Fibroblast of mammary gland (primary cell): Measurements from ENCODE around the gene ZNF425.
"Not testable (repeated sequence)": the region's sequence is repeated elsewhere in the genome, so short reads cannot be mapped to it uniquely, and the experiment has no call there.

Experiments
- DNase-seq: peaks from one replicate; pipeline ENCODE4 v3.0.0-alpha.2; 2010; ENCODE audit warnings: low read depth
- H3K4me3 ChIP-seq: 2 replicates; pipeline ENCODE4 v1.5.1; 2011; ENCODE audit warnings: low read depth, mild to moderate bottlenecking, low read length, moderate library complexity; ENCODE audit not compliant: control insufficient read depth
- CTCF ChIP-seq: conservative IDR thresholded peaks from 2 replicates; pipeline ENCODE4 v1.5.1; 2011; ENCODE audit warnings: low read depth, low read length, inconsistent platforms; ENCODE audit not compliant: control insufficient read depth, insufficient read depth

The ZNF425 gene

GRCh38 chr7:149070372-149071125, 55.6 kb downstream of the ZNF425 start:
- TF ChIP-seq CTCF, result no peak
- no peak overlapping the region for H3K4me3 ChIP-seq
- no peak for DNase-seq

GRCh38 chr7:149067869-149068268, 58.3 kb downstream of the ZNF425 start:
- DNase-seq, result no peak
- TF ChIP-seq CTCF, result no peak
- H3K4me3 ChIP-seq, result no peak overlapping the region

GRCh38 chr7:149063476-149063875, 62.6 kb downstream of the ZNF425 start:
- no peak overlapping the region for H3K4me3 ChIP-seq
- no peak for TF ChIP-seq CTCF
- no peak for DNase-seq

- H3K4me3 ChIP-seq, DNase-seq: not testable (repeated sequence)
These were observed 63.8 kb downstream of the ZNF425 start for GRCh38 chr7:149062217-149062899.

GRCh38 chr7:149060156-149060555, 66.0 kb downstream of the ZNF425 start:
- no peak for TF ChIP-seq CTCF
- H3K4me3 ChIP-seq, result no peak overlapping the region
- no peak for DNase-seq

- no peak for TF ChIP-seq CTCF
- no peak overlapping the region for H3K4me3 ChIP-seq
- no peak for DNase-seq
These were observed 72.2 kb downstream of the ZNF425 start for GRCh38 chr7:149053885-149054284.

GRCh38 chr7:149053384-149053783, 72.7 kb downstream of the ZNF425 start:
- no peak for TF ChIP-seq CTCF
- H3K4me3 ChIP-seq, result no peak overlapping the region
- DNase-seq, result no peak
